ENCODE results near the gene FKTN.

The FKTN gene

GRCh38 chr9:105557804-105558610, at the start of gene FKTN:
Gene FKTN, plus strand, starts transcription at chr9:105558131. Its CDS starts 16,902 bp downstream, at chr9:105575033.
- DNase-seq = peak; percentile 84
- Histone ChIP-seq H3K9me2 (replicated peaks; ENCODE audit: insufficient read depth, low read length) (no peaks in the 10 kb centered on the region), H3K27me3 (replicated peaks; ENCODE audit: insufficient read depth, low read length) (no peaks in the 10 kb centered on the region), H3K9me3 (replicated peaks; ENCODE audit: insufficient read depth, low read length) (no peaks in the 10 kb centered on the region), H3K4me1 (ENCODE audit: low read length) (no peaks in the 10 kb centered on the region), H3K4me3 (ENCODE audit: low read length) (peak within 1 kb of the TSS; percentile 88), H3K4me2 (ENCODE audit: low read depth, low read length) (peak within 1 kb of the TSS; percentile 76), H4K20me1 (ENCODE audit: insufficient read depth, low read length) (no peaks in the 10 kb centered on the region), H3K27ac (ENCODE audit: low read length) (no peak within 1 kb of the TSS), H3K36me3 (replicated peaks; ENCODE audit: insufficient read depth, low read length) (no peaks in the 10 kb centered on the region), H3K9ac (ENCODE audit: low read length) (peak within 1 kb of the TSS; percentile 45; the same call in 1 of the 2 replicates), H2AFZ (ENCODE audit: low read length) (peak within 1 kb of the TSS; percentile 87), H3K79me2 (ENCODE audit: low read length) (0 out of 2 replicates have a peak, but pooled peaks cover 3% of the 10 kb centered on the region), H3F3A (ENCODE audit: insufficient read depth, low read length) (no peaks in the 10 kb centered on the region)
- TF ChIP-seq EZH2 (optimal IDR thresholded peaks at IDR 0.05; ENCODE audit: low read depth, low read length) (no peak), CTCF (IDR thresholded peaks at IDR 0.05; ENCODE audit: low read length) (no peak), EZH2phosphoT487 (IDR thresholded peaks at IDR 0.05; ENCODE audit: low read length) (no peak)

GRCh38 chr9:105508530-105508929, 49.4 kb upstream of the FKTN start:
- no peak for DNase-seq
- H2AFZ ChIP-seq (ENCODE audit: low read length) = no peak overlapping the region
- no peak overlapping the region for H3K4me2 ChIP-seq (ENCODE audit: low read depth, low read length)
- TF ChIP-seq EZH2phosphoT487 (IDR thresholded peaks at IDR 0.05; ENCODE audit: low read length) = no peak
- no peaks in the 10 kb centered on the region for H4K20me1 ChIP-seq (ENCODE audit: insufficient read depth, low read length)
- H3K4me1 ChIP-seq (ENCODE audit: low read length) = peaks cover 10% of the 10 kb centered on the region
- H3K9ac ChIP-seq (ENCODE audit: low read length) = no peak overlapping the region
- no peaks in the 10 kb centered on the region for H3K9me2 ChIP-seq (replicated peaks; ENCODE audit: insufficient read depth, low read length)
- H3K27me3 ChIP-seq (replicated peaks; ENCODE audit: insufficient read depth, low read length) = no peaks in the 10 kb centered on the region
- H3K36me3 ChIP-seq (replicated peaks; ENCODE audit: insufficient read depth, low read length) = no peaks in the 10 kb centered on the region
- no peaks in the 10 kb centered on the region for H3F3A ChIP-seq (ENCODE audit: insufficient read depth, low read length)
- H3K79me2 ChIP-seq (ENCODE audit: low read length) = no peaks in the 10 kb centered on the region
- H3K27ac ChIP-seq (ENCODE audit: low read length) = no peak overlapping the region
- H3K9me3 ChIP-seq (replicated peaks; ENCODE audit: insufficient read depth, low read length) = no peaks in the 10 kb centered on the region
- H3K4me3 ChIP-seq (ENCODE audit: low read length) = no peak overlapping the region

- H3K9ac ChIP-seq (ENCODE audit: low read length) = no peak overlapping the region
Observed at GRCh38 chr9:105510024-105510423, 47.9 kb upstream of the FKTN start.

More at GRCh38 chr9:105510024-105510423, 47.9 kb upstream of the FKTN start:
- Histone ChIP-seq H3K4me2 (ENCODE audit: low read depth, low read length) (no peak overlapping the region), H3K4me1 (ENCODE audit: low read length) (no peaks in the 10 kb centered on the region), H3K9me2 (replicated peaks; ENCODE audit: insufficient read depth, low read length) (no peaks in the 10 kb centered on the region), H3K79me2 (ENCODE audit: low read length) (no peaks in the 10 kb centered on the region), H3K27me3 (replicated peaks; ENCODE audit: insufficient read depth, low read length) (no peaks in the 10 kb centered on the region), H3K4me3 (ENCODE audit: low read length) (no peak overlapping the region), H3K9me3 (replicated peaks; ENCODE audit: insufficient read depth, low read length) (no peaks in the 10 kb centered on the region), H3K36me3 (replicated peaks; ENCODE audit: insufficient read depth, low read length) (no peaks in the 10 kb centered on the region), H3K27ac (ENCODE audit: low read length) (no peak overlapping the region), H4K20me1 (ENCODE audit: insufficient read depth, low read length) (no peaks in the 10 kb centered on the region), H3F3A (ENCODE audit: insufficient read depth, low read length) (no peaks in the 10 kb centered on the region), H2AFZ (ENCODE audit: low read length) (no peak overlapping the region)
- no peak for DNase-seq
- TF ChIP-seq EZH2phosphoT487 (IDR thresholded peaks at IDR 0.05; ENCODE audit: low read length) (no peak), CTCF (IDR thresholded peaks at IDR 0.05; ENCODE audit: low read length) (no peak), EZH2 (optimal IDR thresholded peaks at IDR 0.05; ENCODE audit: low read depth, low read length) (no peak)

Data from MM.1S (cell line).